ENCODE data around the gene WWOX.
A peak's percentile ranks its signal among the peaks of the same experiment; 100 is the strongest.

The WWOX gene

GRCh38 chr16:79089735-79090284 is 990.4 kb downstream of the WWOX start:
- DNase-seq: no peak

GRCh38 chr16:79090966-79091365 is 991.5 kb downstream of the WWOX start:
- DNase-seq: no peak

- no peak for DNase-seq
Measured at GRCh38 chr16:79092846-79093245, 993.4 kb downstream of the WWOX start.

- peak; percentile 23 for DNase-seq
Measured at GRCh38 chr16:79093554-79093967, 994.1 kb downstream of the WWOX start.

GRCh38 chr16:79096246-79096645 is 996.8 kb downstream of the WWOX start:
- DNase-seq: no peak

GRCh38 chr16:79097166-79097565 is 997.7 kb downstream of the WWOX start:
- DNase-seq: no peak

- DNase-seq: no peak
Measured at GRCh38 chr16:79097771-79098170, 998.3 kb downstream of the WWOX start.

- DNase-seq: no peak
Measured at GRCh38 chr16:79098907-79099306, 999.5 kb downstream of the WWOX start.

- DNase-seq: no peak
Measured at GRCh38 chr16:79099716-79100115, 1000.3 kb downstream of the WWOX start.

- DNase-seq: no peak
Measured at GRCh38 chr16:79100447-79100846, 1001.0 kb downstream of the WWOX start.

GRCh38 chr16:79101491-79101890 is 1002.0 kb downstream of the WWOX start:
- no peak for DNase-seq

GRCh38 chr16:79104567-79104966 is 1005.1 kb downstream of the WWOX start:
- DNase-seq: no peak

GRCh38 chr16:79107301-79107700 is 1007.8 kb downstream of the WWOX start:
- no peak for DNase-seq

GRCh38 chr16:79109771-79110170 is 1010.3 kb downstream of the WWOX start:
- DNase-seq: no peak

- DNase-seq: no peak
Measured at GRCh38 chr16:79110242-79110641, 1010.8 kb downstream of the WWOX start.

GRCh38 chr16:79110953-79111352 is 1011.5 kb downstream of the WWOX start:
- no peak for DNase-seq

- no peak for DNase-seq
Measured at GRCh38 chr16:79112462-79112861, 1013.0 kb downstream of the WWOX start.

GRCh38 chr16:79113826-79114225 is 1014.4 kb downstream of the WWOX start:
- no peak for DNase-seq

- DNase-seq: no peak
Measured at GRCh38 chr16:79114759-79115158, 1015.3 kb downstream of the WWOX start.

- no peak for DNase-seq
Measured at GRCh38 chr16:79121906-79122305, 1022.5 kb downstream of the WWOX start.

GRCh38 chr16:79122343-79122742 is 1022.9 kb downstream of the WWOX start:
- DNase-seq: no peak

GRCh38 chr16:79124016-79124756 is 1024.7 kb downstream of the WWOX start:
- DNase-seq: no peak

- DNase-seq: no peak
Measured at GRCh38 chr16:79127766-79128165, 1028.3 kb downstream of the WWOX start.

- DNase-seq: no peak
Measured at GRCh38 chr16:79128706-79129105, 1029.3 kb downstream of the WWOX start.

- no peak for DNase-seq
Measured at GRCh38 chr16:79130616-79131015, 1031.2 kb downstream of the WWOX start.

All from effector CD4-positive, alpha-beta T cell (primary cell).